Osteoblast (primary cell): ENCODE measurements around the gene HSPD1. TPM values are rescaled to one million over a fixed set of nuclear protein-coding genes. Genes with fewer than 3 reads are reported as not detected.

ENCODE experiments used
- DNase-seq: peaks from one replicate; pipeline ENCODE4 v3.0.0; 2011; ENCODE audit warnings: low spot score, mixed read lengths; ENCODE audit not compliant: insufficient read length; ENCODE audit errors: missing footprints
- H2AFZ ChIP-seq: 2 replicates; pipeline ENCODE4 v1.6.0; 2011; ENCODE audit warnings: mild to moderate bottlenecking, low read length
- H3K27ac ChIP-seq: 2 replicates; pipeline ENCODE4 v1.5.1; 2011; ENCODE audit warnings: mild to moderate bottlenecking, low read depth, low read length, moderate library complexity
- H3K27me3 ChIP-seq: 2 replicates; pipeline ENCODE4 v1.6.0; 2012; ENCODE audit warnings: mild to moderate bottlenecking, control low read depth, inconsistent platforms, low read length, moderate library complexity; ENCODE audit not compliant: insufficient read depth
- H3K36me3 ChIP-seq: 2 replicates; pipeline ENCODE4 v1.5.1; 2011; ENCODE audit warnings: mild to moderate bottlenecking, low read length, control low read depth, moderate library complexity; ENCODE audit not compliant: insufficient read depth
- H3K4me1 ChIP-seq: 2 replicates; pipeline ENCODE4 v1.5.1; 2011; ENCODE audit warnings: mild to moderate bottlenecking, low read length, control low read depth, moderate library complexity; ENCODE audit not compliant: insufficient read depth
- H3K4me2 ChIP-seq: 2 replicates; pipeline ENCODE4 v1.6.0; 2011; ENCODE audit warnings: mild to moderate bottlenecking, low read length; ENCODE audit not compliant: insufficient read depth
- H3K4me3 ChIP-seq: fragments of 200-600 bp; sonication (generic); 3 replicates; pipeline ENCODE4 v1.5.1; 2012; ENCODE audit warnings: mild to moderate bottlenecking, low read length, inconsistent platforms; ENCODE audit not compliant: insufficient read depth
- H3K79me2 ChIP-seq: 2 replicates; pipeline ENCODE4 v1.6.0; 2012; ENCODE audit warnings: mild to moderate bottlenecking, low read length, control low read depth, inconsistent platforms; ENCODE audit not compliant: insufficient read depth
- H3K9me3 ChIP-seq: 2 replicates; pipeline ENCODE4 v1.5.1; 2011; ENCODE audit warnings: low read depth, low read length, control low read depth
- H4K20me1 ChIP-seq: 2 replicates; pipeline ENCODE4 v1.6.0; 2012; ENCODE audit warnings: mild to moderate bottlenecking, low read length, control low read depth; ENCODE audit not compliant: insufficient read depth
- CTCF ChIP-seq: IDR thresholded peaks from 2 replicates; pipeline ENCODE4 v1.5.1; 2011; ENCODE audit warnings: mild to moderate bottlenecking, low read depth, low read length, moderate library complexity; ENCODE audit errors: extremely low read depth
- total RNA-seq: library from RNA; depleted of rRNA; stranded (reverse); fragments of >200 nt; gene quantifications from 2 replicates; pipeline ENCODE4 v1.2.3, GENCODE V29; 2012

HSPD1 gene
- total RNA-seq, 1 donor, result 117 TPM

GRCh38 chr2:197513915-197514314 is 14.3 kb upstream of the HSPD1 start:
- Histone ChIP-seq H3K27me3 (no peaks in the 10 kb centered on the region), H3K4me1 (peaks cover 10% of the 10 kb centered on the region), H3K79me2 (peaks cover 34% of the 10 kb centered on the region), H3K4me2 (no peak overlapping the region), H3K27ac (no peak overlapping the region), H4K20me1 (peaks cover 9% of the 10 kb centered on the region), H3K9me3 (no peaks in the 10 kb centered on the region), H3K4me3 (no peak overlapping the region), H2AFZ (no peak overlapping the region), H3K36me3 (no peaks in the 10 kb centered on the region)
- DNase-seq, result no peak
- no peak for TF ChIP-seq CTCF

GRCh38 chr2:197506658-197507057 is 7.0 kb upstream of the HSPD1 start:
- no peak overlapping the region for H2AFZ ChIP-seq
- no peaks in the 10 kb centered on the region for H3K9me3 ChIP-seq
- no peak overlapping the region for H3K4me3 ChIP-seq
- H3K36me3 ChIP-seq, result peaks cover 25% of the 10 kb centered on the region
- no peak for TF ChIP-seq CTCF
- no peak overlapping the region for H3K4me2 ChIP-seq
- peaks cover 10% of the 10 kb centered on the region for H3K4me1 ChIP-seq
- no peak overlapping the region for H3K27ac ChIP-seq
- H4K20me1 ChIP-seq, result no peaks in the 10 kb centered on the region
- peaks cover 25% of the 10 kb centered on the region for H3K79me2 ChIP-seq
- no peaks in the 10 kb centered on the region for H3K27me3 ChIP-seq
- DNase-seq, result no peak

GRCh38 chr2:197504512-197504911 is 4.9 kb upstream of the HSPD1 start:
- Histone ChIP-seq H3K4me1 (peaks cover 12% of the 10 kb centered on the region), H4K20me1 (no peaks in the 10 kb centered on the region), H2AFZ (no peak overlapping the region), H3K79me2 (peaks cover 39% of the 10 kb centered on the region), H3K4me3 (no peak overlapping the region), H3K27ac (no peak overlapping the region), H3K36me3 (peaks cover 25% of the 10 kb centered on the region), H3K4me2 (no peak overlapping the region), H3K27me3 (no peaks in the 10 kb centered on the region), H3K9me3 (no peaks in the 10 kb centered on the region)
- DNase-seq, result no peak
- no peak for TF ChIP-seq CTCF

- H4K20me1 ChIP-seq, result peaks cover 2% of the 10 kb centered on the region
- no peaks in the 10 kb centered on the region for H3K9me3 ChIP-seq
- H3K79me2 ChIP-seq, result peaks cover 45% of the 10 kb centered on the region
- H3K27ac ChIP-seq, result no peak overlapping the region
- H3K4me1 ChIP-seq, result peaks cover 12% of the 10 kb centered on the region
- H2AFZ ChIP-seq, result no peak overlapping the region
- H3K4me3 ChIP-seq, result no peak overlapping the region
- TF ChIP-seq CTCF, result no peak
- DNase-seq, result no peak
- no peak overlapping the region for H3K4me2 ChIP-seq
- H3K36me3 ChIP-seq, result peaks cover 25% of the 10 kb centered on the region
- H3K27me3 ChIP-seq, result no peaks in the 10 kb centered on the region
Measured at GRCh38 chr2:197504000-197504399, 4.4 kb upstream of the HSPD1 start.
